Measurements from ENCODE around the gene SIK3. TPM values are rescaled to one million over a fixed set of nuclear protein-coding genes. Genes with fewer than 3 reads are reported as not detected.

SIK3 gene
- total RNA-seq, 2 experiments from 2014 or later: 81.4 to 86.1 TPM

- peaks cover 96% of the 10 kb centered on the region for H3K36me3 Mint-ChIP-seq (ENCODE audit: low read depth)
- POLR2A ChIA-PET: interaction anchor here (1.4 kb wide), 1 partner anchor 15 kb away, joined by 3 read pairs; no protein-coding TSS in a partner anchor
- Histone ChIP-seq H3K36me3 (ENCODE audit: insufficient read depth, low read length) (peaks cover 92% of the 10 kb centered on the region), H3K4me3 (ENCODE audit: low read length) (no peak overlapping the region), H3K4me1 (ENCODE audit: insufficient read depth, low read length) (no peaks in the 10 kb centered on the region), H3K27me3 (ENCODE audit: control insufficient read depth in 1 of 2, insufficient read depth in 2 of 2, low read length in 2 of 2) (no peaks in the 10 kb centered on the region), H3K27ac (ENCODE audit: low read depth in 1 of 2, low read length in 2 of 2) (no peak overlapping the region), H3K9me3 (ENCODE audit: control insufficient read depth in 1 of 2, insufficient read depth in 1 of 2, low read length in 2 of 2) (no peaks in the 10 kb centered on the region)
- H3K4me3 Mint-ChIP-seq: no peak overlapping the region
- DNase-seq (no peak), ATAC-seq (ENCODE audit: poor library complexity) (no peak)
- peaks cover 7% of the 10 kb centered on the region for H3K4me1 Mint-ChIP-seq (ENCODE audit: low read depth)
- CTCF ChIA-PET: interaction anchor here (0.9 kb wide), 1 partner anchor 237 kb away, joined by 3 read pairs; no protein-coding TSS in a partner anchor
- H3K27ac Mint-ChIP-seq: no peak overlapping the region
- intact Hi-C loops (cut with DNase I, micrococcal nuclease): no loop called here
- no peaks in the 10 kb centered on the region for H3K27me3 Mint-ChIP-seq
- no peaks in the 10 kb centered on the region for H3K9me3 Mint-ChIP-seq
- TF ChIP-seq CTCF (IDR thresholded peaks at IDR 0.05): no peak
Observed at GRCh38 chr11:116868066-116868465, 230.2 kb downstream of the SIK3 start.

GRCh38 chr11:116867619-116868018, 230.6 kb downstream of the SIK3 start:
- POLR2A ChIA-PET: interaction anchor here (1.4 kb wide), 1 partner anchor 14 kb away, joined by 3 read pairs; no protein-coding TSS in a partner anchor
- no peak overlapping the region for H3K4me3 Mint-ChIP-seq
- CTCF ChIA-PET: interaction anchor here (0.9 kb wide), 1 partner anchor 238 kb away, joined by 3 read pairs; no protein-coding TSS in a partner anchor
- H3K27ac Mint-ChIP-seq: no peak overlapping the region
- Histone ChIP-seq H3K4me1 (ENCODE audit: insufficient read depth, low read length) (no peaks in the 10 kb centered on the region), H3K36me3 (ENCODE audit: insufficient read depth, low read length) (peaks cover 92% of the 10 kb centered on the region), H3K27ac (ENCODE audit: low read depth in 1 of 2, low read length in 2 of 2) (no peak overlapping the region), H3K9me3 (ENCODE audit: control insufficient read depth in 1 of 2, insufficient read depth in 1 of 2, low read length in 2 of 2) (no peaks in the 10 kb centered on the region), H3K27me3 (ENCODE audit: control insufficient read depth in 1 of 2, insufficient read depth in 2 of 2, low read length in 2 of 2) (no peaks in the 10 kb centered on the region), H3K4me3 (ENCODE audit: low read length) (no peak overlapping the region)
- no peaks in the 10 kb centered on the region for H3K9me3 Mint-ChIP-seq
- no peak for TF ChIP-seq CTCF (IDR thresholded peaks at IDR 0.05)
- peaks cover 7% of the 10 kb centered on the region for H3K4me1 Mint-ChIP-seq (ENCODE audit: low read depth)
- H3K36me3 Mint-ChIP-seq (ENCODE audit: low read depth): peaks cover 93% of the 10 kb centered on the region
- no peak for ATAC-seq (ENCODE audit: poor library complexity)
- no peak for DNase-seq
- H3K27me3 Mint-ChIP-seq: no peaks in the 10 kb centered on the region
- intact Hi-C loops (cut with DNase I, micrococcal nuclease): no loop called here

GRCh38 chr11:116866804-116867455, 231.3 kb downstream of the SIK3 start:
- Mint-ChIP-seq H3K27ac (no peak overlapping the region), H3K27me3 (no peaks in the 10 kb centered on the region), H3K36me3 (ENCODE audit: low read depth) (peaks cover 93% of the 10 kb centered on the region), H3K9me3 (no peaks in the 10 kb centered on the region), H3K4me1 (ENCODE audit: low read depth) (peaks cover 7% of the 10 kb centered on the region), H3K4me3 (no peak overlapping the region)
- ATAC-seq (ENCODE audit: poor library complexity) (no peak), DNase-seq (no peak)
- ChIA-PET POLR2A (interaction anchor here (1.1 to 1.4 kb wide), 2 partner anchors 13 to 31 kb away, joined by 3 to 4 read pairs; no protein-coding TSS in a partner anchor), CTCF (interaction anchor here (0.5 to 0.9 kb wide), 3 partner anchors 157 to 272 kb away, joined by 3 read pairs; no protein-coding TSS in a partner anchor)
- Histone ChIP-seq H3K4me3 (ENCODE audit: low read length) (no peak overlapping the region), H3K4me1 (ENCODE audit: insufficient read depth, low read length) (no peaks in the 10 kb centered on the region), H3K36me3 (ENCODE audit: insufficient read depth, low read length) (peaks cover 89% of the 10 kb centered on the region), H3K9me3 (ENCODE audit: control insufficient read depth in 1 of 2, insufficient read depth in 1 of 2, low read length in 2 of 2) (no peaks in the 10 kb centered on the region), H3K27me3 (ENCODE audit: control insufficient read depth in 1 of 2, insufficient read depth in 2 of 2, low read length in 2 of 2) (no peaks in the 10 kb centered on the region), H3K27ac (ENCODE audit: low read depth in 1 of 2, low read length in 2 of 2) (no peak overlapping the region)
- intact Hi-C loops (cut with DNase I, micrococcal nuclease): no loop called here
- no peak for TF ChIP-seq CTCF (IDR thresholded peaks at IDR 0.05)

Data from CD4-positive, alpha-beta T cell (primary cell).